GM21717 (cell line): ENCODE data around the gene GIMAP8.
"Not testable (repeated sequence)": the region's sequence is repeated elsewhere in the genome, so short reads cannot be mapped to it uniquely, and the experiment has no call there.

Experiments
- ATAC-seq: cut with Tn5 transposase; IDR thresholded peaks from one replicate; pipeline ENCODE4 v1.9.1; 2021; ENCODE audit warnings: mild to moderate bottlenecking, moderate library complexity; ENCODE audit not compliant: unreplicated experiment

The GIMAP8 gene

DNA sequence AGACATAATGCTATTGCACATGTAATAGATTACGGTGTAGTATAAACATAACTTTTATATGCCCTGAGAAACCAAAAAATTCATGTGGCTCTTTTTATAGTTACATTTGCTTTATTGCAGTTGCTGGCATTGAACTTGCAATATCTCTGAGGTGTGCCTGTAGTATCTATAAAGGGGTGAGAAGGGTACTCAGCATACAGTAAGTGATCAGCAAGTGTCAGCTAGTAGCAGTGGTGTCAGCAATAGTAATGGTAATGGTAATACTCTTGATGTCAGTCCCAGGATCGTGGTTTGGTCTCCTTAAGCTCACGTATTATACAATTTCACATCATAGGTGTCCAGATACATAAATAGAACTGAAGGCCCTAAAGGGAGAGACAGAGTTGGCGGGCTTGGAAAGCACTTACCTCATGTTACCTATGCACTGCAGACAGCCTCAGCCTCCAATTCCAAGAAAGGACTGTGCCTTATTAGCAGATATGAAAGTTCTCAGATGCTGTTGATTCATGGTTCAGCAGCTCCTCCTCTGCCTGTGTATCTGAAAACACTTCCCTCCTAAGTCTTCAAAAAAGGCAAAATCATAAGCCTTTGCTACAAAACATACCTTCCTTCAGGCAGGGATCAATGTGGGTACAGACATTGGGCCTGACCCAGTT is 57.6 kb downstream of the GIMAP8 start:
- ATAC-seq = no peak

DNA sequence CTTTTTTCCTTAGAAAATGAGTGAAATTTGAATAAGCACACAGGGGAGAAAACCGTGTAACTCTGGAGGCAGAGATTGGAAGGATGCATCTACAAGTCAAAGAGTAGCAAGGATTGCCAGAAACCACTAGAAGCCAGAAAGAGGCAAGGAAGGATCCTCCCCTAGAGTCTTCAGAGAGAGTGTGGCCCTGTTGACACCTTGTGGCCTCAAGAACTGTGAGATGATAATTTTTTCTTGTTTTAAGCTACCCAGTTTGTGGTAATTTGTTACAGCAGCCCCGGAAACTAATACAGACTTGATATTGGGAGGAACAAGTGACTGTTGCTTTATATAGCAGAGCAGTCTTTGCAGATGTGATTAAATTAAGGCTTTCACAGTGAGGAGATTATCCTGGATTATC is 60.6 kb downstream of the GIMAP8 start:
- ATAC-seq = no peak

DNA sequence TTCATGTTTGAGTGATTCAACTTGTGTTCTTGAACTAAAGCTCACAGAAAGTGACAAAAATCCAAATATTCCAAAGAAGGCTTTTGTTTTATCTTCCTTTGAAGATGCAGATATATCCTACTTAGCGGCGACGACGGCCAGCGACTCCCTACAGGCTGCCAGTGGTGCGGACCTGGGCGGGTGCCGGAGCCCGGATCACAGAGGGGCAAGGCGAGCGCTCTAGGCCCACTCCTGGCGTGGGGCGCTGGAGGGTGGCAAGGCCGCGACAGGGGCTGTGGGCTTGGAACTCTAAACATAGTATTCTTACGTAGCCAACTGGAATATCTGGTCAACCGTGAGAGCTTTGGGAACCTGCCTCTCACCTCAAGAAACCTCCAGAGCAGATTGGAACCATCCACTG is 63.3 kb downstream of the GIMAP8 start:
- no peak for ATAC-seq

DNA sequence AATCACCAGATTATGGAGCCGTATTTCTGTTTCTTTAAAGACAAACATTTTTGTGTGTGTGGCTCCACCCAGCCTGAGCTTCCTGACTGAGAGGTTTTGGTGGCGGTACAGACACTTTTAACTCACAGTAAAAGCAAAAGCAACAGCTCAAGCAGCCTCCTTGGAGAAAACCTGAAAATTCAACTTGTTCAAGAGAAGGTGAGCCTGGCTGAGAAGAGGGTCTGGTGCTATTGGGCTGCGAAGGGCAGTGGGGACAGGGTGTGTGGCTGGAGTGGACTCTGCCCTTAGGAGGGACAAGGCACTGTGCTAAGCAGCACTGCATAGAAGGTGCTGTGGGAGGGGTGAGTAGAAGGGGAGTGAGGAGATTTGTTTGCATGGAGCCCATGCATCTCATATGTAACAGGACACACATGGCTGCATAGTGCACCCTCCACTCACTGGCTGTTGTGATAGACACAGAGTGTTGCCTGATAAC is 64.4 kb downstream of the GIMAP8 start, which contains the start of gene GIMAP7:
Gene GIMAP7, plus strand, starts transcription at position 125 of the 475 bp plus-strand sequence. CDS start 5,103 bp downstream, outside the sequence.
- ATAC-seq = no peak

DNA sequence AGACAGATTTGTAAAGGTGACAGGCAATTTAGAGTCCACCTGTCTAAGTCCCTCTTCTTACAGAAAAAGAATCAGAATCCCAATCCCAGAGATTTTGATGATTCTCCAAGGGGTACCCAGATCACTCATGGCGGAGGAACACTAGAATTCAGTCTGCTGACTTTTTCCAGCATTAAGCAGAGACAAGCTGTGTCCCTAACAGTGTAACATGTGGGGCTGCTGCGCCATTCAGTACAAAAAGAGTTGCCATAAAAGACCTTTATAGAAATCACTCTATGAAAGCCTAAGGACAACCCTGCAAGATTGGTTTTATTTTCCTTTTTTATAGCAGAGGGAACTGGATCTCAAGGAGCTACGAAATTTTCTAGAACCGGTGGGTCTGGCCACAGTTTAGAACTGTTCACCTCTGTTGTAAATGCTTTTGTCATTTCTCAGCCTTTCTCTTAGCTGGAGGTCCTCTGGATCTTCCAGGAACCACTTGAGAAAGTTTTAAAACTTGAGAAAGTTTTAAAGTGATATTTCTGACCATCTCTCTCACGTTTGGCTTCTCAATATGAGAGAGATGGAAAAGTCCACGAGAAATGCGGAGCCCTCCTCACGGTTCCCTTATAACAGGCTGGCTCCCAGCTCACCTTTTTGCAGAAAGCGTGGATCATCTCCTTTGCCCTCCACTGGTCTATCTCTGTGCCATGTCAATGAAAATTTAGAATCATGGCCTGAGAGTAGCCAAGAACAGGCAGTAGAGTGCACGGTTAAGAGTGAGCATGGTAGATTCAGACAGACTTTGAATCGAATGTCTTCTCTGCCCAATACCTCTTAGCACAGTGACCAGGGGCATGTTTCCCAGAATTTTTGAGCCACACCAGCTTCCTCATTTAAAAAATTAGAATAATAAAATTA is 65.1 kb downstream of the GIMAP8 start:
- ATAC-seq = no peak

DNA sequence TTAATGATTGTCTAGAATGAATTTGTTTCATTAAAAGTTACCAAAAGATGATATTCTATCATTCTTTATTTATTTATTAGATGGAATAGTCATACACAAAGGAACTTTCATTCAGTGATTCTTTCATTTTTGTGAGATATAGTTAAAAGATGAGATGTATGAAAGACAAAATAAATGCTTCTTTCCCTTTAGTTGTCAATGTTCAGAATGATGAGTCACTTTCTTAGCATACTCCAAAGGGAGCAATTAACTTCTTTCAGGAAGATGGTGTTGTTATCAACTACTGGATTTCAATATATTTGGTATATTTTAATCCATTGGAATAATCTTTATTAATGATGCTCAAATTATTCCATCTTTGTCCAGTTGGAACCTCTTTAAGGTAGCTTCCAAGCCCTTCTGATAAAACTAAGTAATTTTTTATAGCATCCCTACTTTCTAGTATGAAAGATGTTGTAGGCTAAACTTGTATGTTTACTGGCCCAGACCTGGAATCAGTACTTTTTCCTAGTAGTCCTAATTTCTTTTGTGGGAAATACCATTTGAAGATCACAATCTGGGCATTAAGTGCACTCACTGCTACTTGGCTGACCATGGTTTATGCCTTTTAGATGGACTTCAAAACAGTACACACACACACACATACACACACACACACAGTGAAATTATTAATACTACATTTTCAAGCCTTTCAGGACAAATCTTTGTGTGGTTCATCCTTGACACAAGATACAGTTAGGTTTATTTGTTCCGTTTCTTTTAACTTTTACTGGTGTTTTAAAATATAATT is 66.7 kb downstream of the GIMAP8 start:
- no peak for ATAC-seq

DNA sequence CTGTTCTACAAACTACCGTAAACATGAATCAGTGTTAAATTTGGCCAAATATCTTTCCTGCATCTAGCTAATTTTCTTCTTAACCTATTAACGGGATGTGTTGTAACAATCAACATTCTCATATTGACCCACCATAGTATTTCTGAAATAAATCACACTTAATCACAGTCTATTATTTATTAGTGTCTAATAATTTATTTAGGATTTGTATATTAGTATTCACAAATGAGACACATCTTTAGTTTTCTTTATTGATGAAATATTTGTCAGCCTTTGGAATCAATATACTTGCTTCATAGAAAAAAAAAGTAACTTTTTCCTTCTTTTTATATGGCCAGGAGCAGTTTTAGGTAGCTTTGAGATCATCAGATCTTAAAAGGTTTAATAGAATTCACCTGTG is 68.9 kb downstream of the GIMAP8 start:
- no peak for ATAC-seq

DNA sequence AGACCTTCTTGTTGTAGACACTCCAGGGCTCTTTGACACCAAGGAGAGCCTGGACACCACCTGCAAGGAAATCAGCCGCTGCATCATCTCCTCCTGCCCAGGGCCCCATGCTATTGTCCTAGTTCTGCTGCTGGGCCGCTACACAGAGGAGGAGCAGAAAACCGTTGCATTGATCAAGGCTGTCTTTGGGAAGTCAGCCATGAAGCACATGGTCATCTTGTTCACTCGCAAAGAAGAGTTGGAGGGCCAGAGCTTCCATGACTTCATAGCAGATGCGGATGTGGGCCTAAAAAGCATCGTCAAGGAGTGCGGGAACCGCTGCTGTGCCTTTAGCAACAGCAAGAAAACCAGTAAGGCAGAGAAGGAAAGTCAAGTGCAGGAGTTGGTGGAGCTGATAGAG is 69.7 kb downstream of the GIMAP8 start:
- no peak for ATAC-seq

DNA sequence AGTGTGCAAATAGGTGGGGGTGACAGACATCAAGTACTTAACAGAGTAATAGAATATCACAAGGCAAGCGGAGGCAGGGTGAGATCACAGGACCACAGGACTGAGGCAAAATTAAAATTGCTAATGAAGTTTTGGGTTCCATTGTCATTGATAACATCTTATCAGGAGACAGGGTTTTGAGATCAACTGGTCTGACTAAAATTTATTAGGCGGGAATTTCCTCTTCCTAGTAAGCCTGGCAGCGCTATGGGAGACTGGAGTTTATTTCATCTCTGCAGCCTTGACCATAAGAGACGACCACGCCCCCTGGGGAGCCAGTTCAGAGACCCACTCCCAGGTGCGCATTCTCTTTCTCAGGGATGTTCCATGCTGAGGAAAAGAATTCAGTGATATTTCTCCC is 72.5 kb downstream of the GIMAP8 start:
- ATAC-seq = not testable (repeated sequence)

DNA sequence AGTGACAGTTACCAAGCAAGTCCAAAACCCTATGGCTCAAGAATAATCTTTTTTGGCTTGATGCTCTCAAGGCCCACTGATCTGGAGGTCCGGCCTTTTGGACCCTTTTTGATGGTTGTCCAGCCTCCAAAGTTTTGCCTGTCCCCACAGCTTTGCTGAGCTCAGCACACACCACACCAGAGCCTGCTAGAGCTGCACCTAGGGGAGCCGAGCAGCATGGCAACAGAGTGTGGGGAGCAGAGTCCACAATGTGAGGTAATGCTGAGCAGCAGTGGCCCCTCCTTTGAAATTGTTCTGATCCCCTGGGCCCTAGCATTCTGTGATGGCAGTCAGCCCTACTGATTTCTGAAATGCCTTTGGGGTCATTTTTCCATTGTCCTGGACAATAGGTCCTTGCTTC is 73.6 kb downstream of the GIMAP8 start:
- ATAC-seq = no peak
